SHP77 treated with DMSO at 0.1 percent for 48 hours (cell line): Measurements from ENCODE around the gene CCND1.
"Not testable (repeated sequence)": the region's sequence is repeated elsewhere in the genome, so short reads cannot be mapped to it uniquely, and the experiment has no call there.

Experiments
- DNase-seq: peaks from one replicate; lab custom pipeline; 2025; lab: John Stamatoyannopoulos, UW

The CCND1 gene

GRCh38 chr11:69692422-69692821 is 51.5 kb downstream of the CCND1 start:
- DNase-seq: no peak

DNA sequence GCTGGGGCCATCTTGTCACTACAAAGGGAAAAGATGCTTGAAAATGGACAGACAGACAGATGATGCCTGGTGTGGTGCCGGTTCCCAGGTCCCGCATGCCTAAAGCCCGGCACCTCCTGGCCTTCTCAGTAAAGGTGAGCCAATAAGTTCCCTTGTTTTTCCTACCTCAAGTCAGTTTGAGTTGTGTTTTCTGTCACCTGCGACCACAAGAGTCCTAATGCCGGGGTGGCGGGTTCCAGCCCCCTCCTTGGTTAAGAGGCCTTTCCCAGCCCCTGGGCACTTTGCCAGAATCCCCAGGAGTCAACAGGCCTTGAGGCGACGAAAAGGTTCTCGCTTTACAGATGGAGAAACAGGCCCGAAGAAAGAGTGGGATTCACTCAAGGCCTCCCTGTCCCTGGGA is 53.8 kb downstream of the CCND1 start:
- peak; percentile 49 for DNase-seq

GRCh38 chr11:69695581-69695980 is 54.6 kb downstream of the CCND1 start:
- no peak for DNase-seq

- not testable (repeated sequence) for DNase-seq
These were observed 55.0 kb downstream of the CCND1 start for GRCh38 chr11:69695995-69696394.

DNA sequence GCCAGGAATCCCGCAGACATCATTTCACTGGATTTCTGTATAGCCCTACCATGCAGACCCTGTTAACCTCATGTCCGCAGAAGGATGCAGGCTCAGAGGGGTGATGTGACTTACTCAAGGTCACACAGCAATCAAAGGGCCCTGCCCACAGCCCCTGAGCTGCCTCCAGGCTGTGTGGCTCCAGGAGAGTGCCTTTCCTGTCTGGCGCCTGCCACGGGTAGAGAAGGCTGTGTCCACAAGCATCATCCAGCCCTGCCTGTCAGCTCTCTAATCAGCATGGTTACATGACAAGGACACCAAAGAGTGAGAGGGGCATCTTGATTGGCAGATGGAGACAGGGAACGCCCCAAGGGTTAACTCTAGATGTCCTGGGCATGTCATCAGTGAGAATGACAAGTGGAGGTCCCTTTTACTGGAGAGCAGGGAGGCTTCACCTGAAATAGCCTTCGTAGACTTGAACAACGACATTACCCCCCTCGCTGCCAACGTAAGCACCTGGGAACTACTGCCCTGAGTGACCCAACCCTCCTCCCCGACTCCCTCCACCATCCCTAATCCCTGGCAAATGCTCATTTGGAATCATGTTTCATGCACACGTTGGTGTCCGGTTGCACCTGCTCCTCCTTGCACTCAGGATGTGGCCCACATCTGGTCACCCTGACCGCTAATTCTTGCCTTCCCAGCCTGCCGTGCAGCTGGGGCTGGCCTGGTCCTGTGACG is 56.0 kb downstream of the CCND1 start:
- DNase-seq: peak; percentile 98

- DNase-seq: no peak
These were observed 56.5 kb downstream of the CCND1 start for GRCh38 chr11:69697469-69697843.

GRCh38 chr11:69697861-69698260 is 56.9 kb downstream of the CCND1 start:
- no peak for DNase-seq

DNA sequence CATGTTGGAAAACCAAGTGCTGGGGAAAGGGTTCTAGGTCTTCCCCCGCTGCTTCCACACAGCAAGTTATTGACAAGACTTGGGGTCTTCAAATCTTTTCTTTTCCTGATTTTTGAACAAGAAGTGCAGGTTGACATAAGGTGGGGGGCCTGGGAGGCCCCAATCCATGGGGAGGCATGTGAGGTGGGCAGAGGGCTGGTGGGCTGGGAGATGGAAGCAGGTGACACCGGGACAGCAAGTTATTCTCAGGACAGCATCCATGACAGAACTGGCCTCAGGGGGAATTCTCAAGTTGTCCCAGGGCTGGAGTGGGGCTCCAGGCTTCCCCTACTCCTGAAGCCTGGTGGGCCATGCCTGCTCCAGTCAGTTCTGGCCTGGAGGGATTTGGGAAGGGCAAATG is 57.4 kb downstream of the CCND1 start:
- no peak for DNase-seq

- DNase-seq: peak; percentile 92
These were observed 58.3 kb downstream of the CCND1 start for GRCh38 chr11:69699213-69699612.

DNA sequence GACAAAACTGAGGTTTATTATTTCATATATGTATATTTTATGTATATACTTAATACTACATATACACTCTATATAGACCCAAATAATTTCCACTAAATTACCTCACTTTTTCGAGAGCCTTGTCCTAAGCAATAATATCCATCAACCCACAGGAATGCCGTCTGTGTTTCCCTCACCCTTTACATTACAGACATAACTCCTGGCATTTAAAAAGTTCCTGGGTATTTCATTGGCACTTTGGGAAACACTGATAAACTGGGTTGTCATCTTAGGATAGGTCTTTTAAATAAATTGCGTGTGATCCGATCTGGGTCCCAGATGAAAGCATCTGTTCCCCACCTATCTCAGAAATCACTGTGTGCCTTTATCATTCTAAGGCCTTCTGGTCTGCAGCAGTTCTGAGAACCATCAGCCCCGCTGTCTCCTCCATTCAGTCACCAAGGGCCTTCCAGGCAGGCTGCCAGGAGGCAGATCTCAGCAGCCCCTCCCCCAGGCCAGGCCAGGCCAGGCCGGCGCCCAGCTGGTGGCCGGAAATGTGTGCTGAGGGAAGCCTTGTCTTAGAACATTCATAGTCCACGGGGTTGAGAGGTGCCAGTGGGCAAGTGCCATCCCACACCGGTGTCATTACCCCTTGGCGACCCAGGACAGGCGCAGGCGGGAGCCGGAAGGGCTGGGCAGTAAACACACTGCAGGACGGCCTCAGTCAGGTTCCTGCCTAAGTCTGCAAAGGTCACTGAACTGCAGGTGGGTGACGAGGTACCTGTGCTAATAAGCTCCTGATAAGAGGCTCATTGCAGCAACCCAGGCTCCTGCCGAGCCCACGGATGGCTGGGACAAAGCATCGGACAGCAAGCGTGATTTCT is 59.6 kb downstream of the CCND1 start:
- DNase-seq: peak; percentile 78

- no peak for DNase-seq
These were observed 61.3 kb downstream of the CCND1 start for GRCh38 chr11:69702239-69702691.

DNA sequence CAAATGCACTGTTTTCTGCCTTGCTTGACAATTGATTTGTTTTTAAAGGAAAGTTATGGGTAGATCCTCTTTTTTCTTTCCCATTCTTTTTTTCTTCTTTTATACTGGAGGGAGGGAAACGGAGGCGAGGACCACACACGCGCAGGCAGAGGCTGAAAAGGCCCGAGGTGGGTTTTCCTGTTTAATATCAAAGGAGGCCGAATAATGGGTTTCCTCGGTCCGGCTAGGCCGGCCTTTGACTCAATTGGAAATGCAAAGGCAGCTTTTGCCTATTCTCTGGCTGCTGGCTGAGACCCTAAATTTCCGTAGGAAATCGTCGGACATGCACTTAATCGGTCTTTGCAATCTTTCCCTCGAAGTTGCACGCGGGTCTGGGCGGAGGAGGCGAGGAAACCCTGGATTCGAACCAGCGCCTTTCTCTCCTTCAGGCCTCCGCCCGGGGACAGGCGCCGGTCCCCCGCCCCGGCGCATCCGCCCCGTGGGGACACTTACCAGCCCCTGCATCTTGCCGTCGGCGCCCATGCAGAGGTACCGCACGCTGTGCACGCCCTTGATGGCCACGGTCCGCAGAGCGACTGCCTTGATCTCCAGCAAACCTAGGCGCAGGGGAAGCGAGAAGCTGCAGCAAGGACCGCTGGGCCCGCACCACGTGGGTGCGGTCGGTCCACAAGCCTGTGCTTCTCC is 62.0 kb downstream of the CCND1 start:
- DNase-seq: no peak

GRCh38 chr11:69703453-69703767 is 62.5 kb downstream of the CCND1 start:
- no peak for DNase-seq
